Measurements from ENCODE around the gene HHIPL1.

HHIPL1 gene

DNA sequence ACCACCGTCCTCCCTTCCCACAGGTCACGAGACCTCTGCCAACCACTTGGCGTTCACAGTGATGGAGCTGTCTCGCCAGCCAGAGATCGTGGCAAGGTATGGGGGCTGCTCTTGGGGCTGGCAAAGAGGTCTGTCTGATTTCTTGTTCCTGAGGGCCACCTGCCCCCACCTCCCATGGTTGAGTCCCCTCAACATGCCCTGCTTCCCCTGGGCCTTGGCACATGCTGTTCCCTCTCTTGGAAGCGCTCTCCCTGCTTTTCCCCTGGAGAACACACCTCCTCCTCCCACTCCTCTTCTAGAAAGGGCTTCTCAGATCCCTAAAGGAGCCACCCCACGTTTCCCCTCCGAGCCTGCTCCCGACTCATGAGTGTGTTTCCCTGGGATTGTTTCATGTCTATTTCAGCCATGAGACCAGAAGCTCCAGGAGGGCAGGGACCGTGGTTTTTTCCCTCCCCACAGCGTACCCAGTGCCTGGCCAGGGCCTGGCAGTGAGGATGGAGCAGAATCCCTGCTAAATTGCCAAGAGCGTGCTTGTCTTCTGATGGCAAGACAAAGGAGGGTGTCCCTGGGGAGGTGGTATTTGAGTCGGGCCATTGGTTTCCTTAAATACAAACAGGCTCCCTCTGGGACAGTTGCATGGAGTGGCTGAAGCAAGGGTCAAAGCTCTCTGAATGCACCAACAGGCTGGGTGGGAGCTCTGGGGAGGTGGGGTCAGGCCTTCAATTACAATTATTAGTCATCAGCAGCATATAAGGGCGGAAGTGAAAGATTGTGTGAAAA is 73.3 kb downstream of the HHIPL1 start:
- no peak for DNase-seq

- no peak for DNase-seq
Measured at GRCh38 chr14:99718811-99719192, 73.9 kb downstream of the HHIPL1 start.

GRCh38 chr14:99720941-99721791 is 76.2 kb downstream of the HHIPL1 start:
- no peak for DNase-seq

GRCh38 chr14:99721792-99722516 is 77.0 kb downstream of the HHIPL1 start:
- no peak for DNase-seq

DNA sequence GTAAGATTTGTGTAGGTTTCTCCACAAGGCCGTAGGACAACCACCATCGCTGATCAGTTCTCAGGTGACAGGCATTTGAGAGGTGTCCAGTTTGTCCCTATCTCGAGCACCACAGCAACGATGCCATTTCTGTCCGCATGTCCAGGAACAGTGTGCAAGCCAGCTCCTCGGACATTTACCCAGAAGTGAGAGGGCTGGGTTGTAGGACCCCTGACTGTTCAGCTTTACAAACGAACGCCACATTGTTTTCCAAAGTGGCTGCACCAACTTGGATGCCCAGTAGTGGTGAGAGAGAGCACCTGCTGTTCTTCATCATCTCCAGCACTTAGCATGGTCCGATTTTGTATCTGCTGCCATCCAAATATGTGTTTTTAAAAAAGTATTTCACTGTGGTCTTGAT is 77.8 kb downstream of the HHIPL1 start:
- DNase-seq = no peak

DNA sequence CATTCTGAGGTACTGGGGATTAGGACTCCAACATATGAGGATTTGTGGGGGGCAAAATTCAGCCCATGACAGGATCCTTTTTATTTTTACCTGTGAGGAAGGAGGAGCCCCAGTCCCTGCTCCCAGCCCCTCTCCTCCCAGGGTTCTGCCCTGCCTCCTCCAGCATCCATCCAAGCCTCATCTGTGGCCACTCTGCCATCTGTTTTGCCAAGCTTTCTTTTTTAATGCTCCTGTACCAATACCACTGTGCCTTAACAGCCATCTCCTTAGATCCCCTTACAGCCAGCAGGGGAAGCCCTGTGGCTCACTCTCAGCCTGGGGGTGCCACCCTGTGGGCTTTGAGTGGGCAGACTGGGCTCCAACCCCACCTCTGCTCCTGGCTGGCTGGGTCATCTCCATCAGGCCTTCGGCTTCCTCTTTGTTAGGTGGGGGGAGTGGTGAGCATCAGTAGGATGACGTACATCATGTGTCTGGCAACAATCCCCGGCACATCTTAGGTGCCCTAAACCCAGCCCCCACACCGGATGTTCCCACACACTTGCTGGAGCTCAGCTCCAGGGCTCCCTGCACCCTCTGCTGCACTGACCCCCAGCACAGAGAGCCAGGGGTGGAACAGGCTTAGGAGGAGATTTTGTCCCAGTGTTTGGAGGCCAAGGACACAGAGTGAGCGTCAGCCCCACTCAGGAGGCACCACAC is 79.4 kb downstream of the HHIPL1 start:
- no peak for DNase-seq

DNA sequence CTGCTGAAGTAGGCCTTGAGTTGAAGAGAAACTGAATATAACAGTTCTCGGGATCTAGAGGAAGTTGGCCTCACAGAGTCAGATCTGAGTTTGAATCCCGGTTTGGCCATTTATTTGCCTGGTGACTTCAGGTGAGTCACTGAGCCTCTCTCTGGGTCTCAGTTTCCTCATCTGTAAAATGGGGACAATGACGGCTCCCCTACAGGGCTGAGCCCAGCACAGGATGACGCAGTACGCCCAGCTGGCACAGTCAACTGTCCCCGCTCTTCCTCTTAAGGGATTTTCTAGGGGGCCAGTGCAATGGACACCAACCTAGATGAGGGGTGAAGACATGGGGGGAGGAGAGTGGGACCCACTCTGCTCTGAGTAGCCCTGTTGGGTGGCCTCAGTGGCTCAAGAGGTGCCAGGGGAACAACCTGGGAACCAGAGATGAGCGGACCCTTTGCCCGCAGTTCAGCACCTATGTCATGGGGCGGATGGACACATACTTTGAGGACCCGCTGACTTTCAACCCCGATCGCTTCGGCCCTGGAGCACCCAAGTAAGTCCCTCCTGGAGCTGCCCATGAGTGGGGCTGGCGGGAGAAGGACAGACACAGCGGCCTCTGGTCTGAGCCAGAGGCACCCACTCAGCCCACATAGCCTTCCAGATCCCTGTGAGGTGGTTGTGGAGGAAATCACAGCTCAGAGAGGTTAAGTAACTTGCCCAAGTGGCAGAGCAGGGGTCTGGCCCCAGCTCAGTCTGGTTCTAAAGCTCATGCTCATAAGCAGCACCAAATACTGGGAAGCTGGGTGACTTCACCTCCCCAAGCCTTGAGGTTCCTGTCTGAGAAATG is 80.2 kb downstream of the HHIPL1 start:
- DNase-seq = no peak

- DNase-seq = no peak
Measured at GRCh38 chr14:99725774-99726537, 81.0 kb downstream of the HHIPL1 start.

GRCh38 chr14:99726538-99727095 is 81.7 kb downstream of the HHIPL1 start:
- DNase-seq = no peak

DNA sequence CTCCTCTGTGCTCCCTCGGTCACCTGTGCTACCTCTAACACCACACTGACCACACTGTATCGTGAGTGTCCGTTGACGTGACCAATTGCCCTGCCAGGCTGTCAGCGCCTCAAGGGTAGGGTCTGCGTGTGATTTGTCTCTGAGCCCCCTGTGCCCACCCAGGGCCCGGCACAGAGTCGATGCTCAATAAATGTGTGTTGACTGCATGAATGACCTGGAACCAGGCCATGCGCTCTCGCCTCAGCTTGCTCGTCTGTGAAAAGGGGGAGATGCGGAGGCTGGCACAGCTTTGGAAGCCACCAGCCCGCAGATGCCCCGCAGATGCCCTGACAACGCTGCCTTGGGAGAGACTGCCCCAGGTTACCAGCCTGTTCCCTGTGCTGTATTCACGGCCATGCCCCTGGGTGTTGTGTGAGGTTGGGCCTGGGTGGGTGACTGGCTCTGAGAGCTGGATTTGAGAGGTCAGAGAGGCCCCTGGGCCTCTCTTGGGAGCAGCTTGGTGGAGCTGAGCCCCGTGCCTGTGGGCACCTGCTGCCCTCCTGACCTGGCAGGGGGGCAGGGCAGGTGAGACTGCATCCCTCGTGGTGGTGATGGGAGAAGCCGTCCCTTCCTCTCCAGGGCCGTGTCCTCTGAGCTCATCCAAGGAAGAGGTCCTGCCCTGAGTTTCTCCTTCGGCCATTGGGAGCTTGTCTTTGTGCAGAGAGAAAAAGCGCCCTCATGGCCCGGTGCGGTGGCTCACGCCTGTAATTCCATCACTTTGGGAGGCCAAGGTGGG is 82.4 kb downstream of the HHIPL1 start:
- no peak for DNase-seq

DNA sequence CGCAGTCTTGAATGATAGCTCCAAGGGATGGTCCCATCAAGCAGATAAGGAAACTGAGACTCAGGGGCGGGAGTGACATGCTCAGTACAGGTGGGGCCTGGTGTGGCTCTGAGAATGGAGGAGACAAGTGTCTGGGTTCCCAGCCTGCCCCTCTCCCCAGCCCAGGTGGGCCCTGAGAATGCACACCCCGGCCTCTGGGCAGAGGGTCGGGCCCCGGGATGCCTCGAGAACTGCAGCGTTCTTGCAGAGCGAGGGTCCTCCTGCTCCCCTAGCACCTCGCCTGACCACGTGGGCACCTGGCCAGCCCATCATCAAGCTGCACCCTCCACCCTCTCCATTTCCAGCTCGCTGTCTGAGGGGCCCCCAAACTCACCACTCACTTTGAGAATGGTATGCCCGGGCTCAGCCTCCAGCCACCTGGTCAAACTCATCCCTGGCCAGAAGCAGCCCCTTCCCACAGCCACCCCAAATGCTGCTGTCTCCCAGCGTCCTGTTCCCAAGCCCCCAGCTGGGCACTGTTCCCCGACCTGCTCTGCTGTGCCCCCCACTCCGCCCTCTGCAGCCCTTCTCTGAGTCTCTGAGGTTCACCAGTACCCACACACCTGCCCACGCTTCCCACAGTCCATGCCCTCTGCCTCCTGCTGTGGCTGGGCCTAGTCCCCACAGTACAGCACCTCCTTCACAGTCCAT is 83.4 kb downstream of the HHIPL1 start:
- no peak for DNase-seq

DNA sequence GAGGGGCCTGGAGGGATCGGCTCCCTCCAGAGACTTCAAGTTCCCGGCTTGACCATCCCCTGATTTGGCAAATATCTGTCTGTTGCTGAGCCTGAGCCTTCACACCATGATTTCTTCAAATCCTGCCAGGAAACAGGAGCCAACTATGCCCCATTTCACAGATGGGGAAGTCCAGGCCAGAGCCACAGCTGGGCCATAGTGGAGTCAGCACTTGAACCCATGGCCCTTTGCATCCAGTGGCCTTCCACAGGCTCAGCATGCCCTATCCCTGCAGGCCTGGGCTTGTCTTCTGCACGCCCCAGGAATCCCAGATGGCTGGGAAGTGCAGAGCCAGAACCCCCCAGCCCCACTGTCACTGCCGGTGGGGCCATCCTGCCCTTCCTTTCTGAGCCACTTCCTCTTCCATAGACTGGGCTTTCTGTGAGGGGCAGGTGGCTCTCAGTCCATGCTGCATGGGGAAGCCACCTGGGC is 84.1 kb downstream of the HHIPL1 start:
- DNase-seq = no peak
